B cell (primary cell): ENCODE results near the gene HLX.

Experiments used
- CTCF ChIP-seq: fragments of 200-600 bp; IDR thresholded peaks from one replicate; pipeline ENCODE4 v1.8.0; 2022; ENCODE audit warnings: antibody characterized with exemption, mild to moderate bottlenecking
- EZH2 ChIP-seq: IDR thresholded peaks from 2 replicates; pipeline ENCODE4 v1.6.1; 2012; ENCODE audit warnings: borderline replicate concordance, low read depth, mild to moderate bottlenecking, moderate library complexity, low read length; ENCODE audit not compliant: insufficient read depth, poor library complexity, severe bottlenecking

- TF ChIP-seq CTCF (no peak), EZH2 (no peak)
Measured at GRCh38 chr1:220901881-220902280, 22.6 kb downstream of the HLX start.
